ENCODE results near the gene OR5B21. TPM values are rescaled to one million over a fixed set of nuclear protein-coding genes. Genes with fewer than 3 reads are reported as not detected.
A peak's percentile ranks its signal among the peaks of the same experiment; 100 is the strongest.

The OR5B21 gene
- not detected for polyA plus RNA-seq (2012; ENCODE audit: insufficient read depth, insufficient read length)

GRCh38 chr11:58508005-58508404, at the start of gene OR5B21:
TSS of gene OR5B21 (minus strand) at chr11:58508105. CDS start at chr11:58508105, 0 bp downstream.
- H3K4me3 ChIP-seq (ENCODE audit: low read length): no peak within 1 kb of the TSS
- no peak for DNase-seq (ENCODE audit: low read depth, low spot score)

DNA sequence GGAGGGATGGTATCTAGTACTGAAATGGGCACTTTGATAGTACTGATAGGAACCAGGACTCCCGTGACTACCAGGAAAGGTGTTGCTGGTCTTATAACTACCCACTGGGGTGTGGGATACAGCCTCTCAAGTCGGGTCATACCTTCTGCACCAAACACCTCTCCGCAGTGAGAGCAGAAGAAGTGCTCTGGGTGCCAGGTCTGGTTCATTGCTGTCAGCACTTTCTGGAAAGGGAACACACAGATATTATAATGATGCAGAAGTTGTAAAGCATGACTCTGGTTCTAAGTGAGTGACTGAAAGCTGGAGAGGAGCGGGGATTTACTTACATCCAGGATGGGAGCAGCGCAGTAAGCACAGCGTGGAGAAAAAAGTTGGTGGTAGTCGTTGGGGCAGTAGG, 41.7 kb upstream of the OR5B21 start:
- no peak for DNase-seq (ENCODE audit: low read depth, low spot score)
- no peak overlapping the region for H3K4me3 ChIP-seq (ENCODE audit: low read length)

GRCh38 chr11:58546841-58547240, 38.9 kb upstream of the OR5B21 start:
- DNase-seq (ENCODE audit: low read depth, low spot score): no peak
- H3K4me3 ChIP-seq (ENCODE audit: low read length): no peak overlapping the region

DNA sequence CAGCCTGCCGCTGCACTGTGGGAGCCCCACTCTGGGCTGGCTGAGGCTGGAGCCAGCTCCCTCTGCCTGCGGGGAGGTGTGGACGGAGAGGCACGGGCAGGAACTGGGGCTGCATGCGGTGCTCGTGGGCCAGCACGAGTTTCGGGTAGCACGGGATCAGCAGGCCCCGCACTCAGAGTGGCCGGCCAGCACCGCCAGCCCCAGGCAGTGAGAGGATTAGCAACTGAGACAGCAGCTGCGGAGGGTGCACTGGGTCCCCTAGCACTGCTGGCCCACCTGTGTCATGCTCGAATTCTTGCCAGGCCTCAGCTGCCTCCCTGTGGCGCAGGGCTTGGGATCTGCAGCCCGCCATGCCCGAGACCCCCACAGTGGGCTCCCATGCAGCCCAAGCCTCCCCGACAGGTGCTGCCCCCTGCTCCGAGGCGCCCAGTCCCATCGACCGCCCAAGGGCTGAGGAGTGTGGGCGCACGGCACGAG, 24.0 kb upstream of the OR5B21 start:
- DNase-seq (ENCODE audit: low read depth, low spot score): no peak
- H3K4me3 ChIP-seq (ENCODE audit: low read length): no peak overlapping the region

- H3K4me3 ChIP-seq (ENCODE audit: low read length): no peak overlapping the region
- DNase-seq (ENCODE audit: low read depth, low spot score): peak; percentile 41
Measured at GRCh38 chr11:58530236-58530635, 22.3 kb upstream of the OR5B21 start.

GRCh38 chr11:58527429-58527828, 19.5 kb upstream of the OR5B21 start:
- DNase-seq (ENCODE audit: low read depth, low spot score): no peak
- H3K4me3 ChIP-seq (ENCODE audit: low read length): no peak overlapping the region

- no peak overlapping the region for H3K4me3 ChIP-seq (ENCODE audit: low read length)
- no peak for DNase-seq (ENCODE audit: low read depth, low spot score)
Measured at GRCh38 chr11:58526721-58527120, 18.8 kb upstream of the OR5B21 start.

GRCh38 chr11:58525037-58525614, 17.2 kb upstream of the OR5B21 start:
- H3K4me3 ChIP-seq (ENCODE audit: low read length): peak overlapping the region; percentile 1; the same call in 1 of the 2 replicates
- peak; percentile 80 for DNase-seq (ENCODE audit: low read depth, low spot score)

- H3K4me3 ChIP-seq (ENCODE audit: low read length): peak overlapping the region; percentile 1; the same call in 1 of the 2 replicates
- DNase-seq (ENCODE audit: low read depth, low spot score): peak; percentile 78
Measured at GRCh38 chr11:58524232-58525036, 16.5 kb upstream of the OR5B21 start.

- H3K4me3 ChIP-seq (ENCODE audit: low read length): no peak overlapping the region
- peak; percentile 33 for DNase-seq (ENCODE audit: low read depth, low spot score)
Measured at GRCh38 chr11:58513747-58514367, 6.0 kb upstream of the OR5B21 start.

DNA sequence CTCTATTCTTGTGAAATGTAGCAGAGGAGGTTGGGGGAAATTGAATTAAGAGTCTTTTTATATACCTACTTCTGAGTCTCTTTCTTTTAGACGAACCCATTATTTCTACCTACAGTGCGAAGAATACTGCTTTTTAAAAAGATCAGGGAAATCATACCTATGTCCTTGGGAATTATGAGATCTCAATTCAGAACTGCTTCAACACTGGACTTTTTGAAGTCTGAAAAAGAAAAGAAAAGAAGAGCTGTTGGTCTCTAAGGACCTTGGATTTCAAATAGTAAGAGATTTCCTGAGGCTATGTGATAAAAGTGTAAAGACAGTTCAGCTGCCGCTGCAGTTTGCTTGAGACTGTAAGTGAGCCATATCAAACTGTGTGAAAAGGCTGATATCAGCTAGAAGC, 3.7 kb upstream of the OR5B21 start:
- no peak for DNase-seq (ENCODE audit: low read depth, low spot score)
- H3K4me3 ChIP-seq (ENCODE audit: low read length): no peak overlapping the region

GRCh38 chr11:58509748-58510147, 1.8 kb upstream of the OR5B21 start:
- H3K4me3 ChIP-seq (ENCODE audit: low read length): no peak overlapping the region
- DNase-seq (ENCODE audit: low read depth, low spot score): no peak

- no peak overlapping the region for H3K4me3 ChIP-seq (ENCODE audit: low read length)
- no peak for DNase-seq (ENCODE audit: low read depth, low spot score)
Measured at GRCh38 chr11:58508814-58509213, 909 bp upstream of the OR5B21 start.

DNA sequence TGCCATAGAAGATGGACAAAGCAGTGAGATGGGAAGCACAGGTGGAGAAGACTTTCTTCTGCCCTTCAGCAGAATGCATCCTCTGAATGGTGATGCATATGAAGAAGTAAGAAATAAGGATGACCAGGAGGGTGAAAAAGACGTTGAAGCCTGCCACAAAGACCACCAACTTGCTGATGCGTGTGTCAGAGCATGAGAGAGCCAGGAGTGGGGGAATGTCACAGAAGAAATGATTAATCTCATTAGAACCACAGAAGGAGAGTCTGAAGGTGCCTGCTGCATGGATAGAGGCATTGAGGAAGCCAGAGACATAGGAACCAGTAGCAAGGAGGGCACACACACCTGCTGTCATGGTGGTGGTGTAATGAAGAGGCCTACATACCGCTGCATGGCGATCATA, 550 bp downstream of the OR5B21 start:
- DNase-seq (ENCODE audit: low read depth, low spot score): no peak
- no peak overlapping the region for H3K4me3 ChIP-seq (ENCODE audit: low read length)

DNA sequence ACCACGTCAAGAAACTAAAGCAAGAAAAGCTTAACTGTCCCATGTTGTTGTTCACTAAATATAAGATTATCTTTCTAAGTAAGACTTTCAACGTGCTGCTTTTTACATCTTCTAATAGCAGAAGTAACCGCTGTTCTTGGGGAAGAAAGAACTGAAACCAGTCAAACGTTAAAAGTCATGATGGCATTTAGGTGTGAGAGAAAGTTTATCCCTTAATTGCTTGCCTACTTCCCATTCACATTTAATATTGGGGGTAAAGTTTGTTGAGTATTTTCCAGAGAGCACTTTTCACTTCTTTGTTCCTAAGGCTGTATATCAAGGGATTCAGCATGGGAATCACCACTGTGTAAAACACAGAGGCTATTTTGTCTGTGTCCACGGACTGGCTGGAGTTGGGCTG, 970 bp downstream of the OR5B21 start:
- no peak overlapping the region for H3K4me3 ChIP-seq (ENCODE audit: low read length)
- DNase-seq (ENCODE audit: low read depth, low spot score): no peak

DNA sequence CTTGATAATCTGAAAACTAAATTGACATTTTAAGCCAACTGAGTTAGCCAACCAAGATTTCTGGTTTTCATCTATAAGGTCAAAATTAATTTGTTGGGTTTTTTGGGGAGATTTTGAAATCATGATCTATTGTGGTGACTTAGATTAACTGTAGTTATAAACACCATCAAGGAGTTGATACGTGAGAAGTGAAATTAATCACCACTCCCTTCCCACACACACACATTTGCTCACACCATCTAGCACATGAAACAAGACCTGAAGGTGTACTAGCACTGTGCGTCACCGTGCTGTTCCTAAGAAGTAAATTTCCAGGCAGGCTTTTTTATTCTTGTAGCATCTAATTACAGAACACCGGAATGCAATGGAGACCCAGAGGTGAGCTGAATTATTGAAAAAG, 2.1 kb downstream of the OR5B21 start:
- H3K4me3 ChIP-seq (ENCODE audit: low read length): no peak overlapping the region
- DNase-seq (ENCODE audit: low read depth, low spot score): no peak

GRCh38 chr11:58504232-58504631, 3.7 kb downstream of the OR5B21 start:
- no peak overlapping the region for H3K4me3 ChIP-seq (ENCODE audit: low read length)
- DNase-seq (ENCODE audit: low read depth, low spot score): no peak

GRCh38 chr11:58503361-58503856, 4.5 kb downstream of the OR5B21 start:
- no peak for DNase-seq (ENCODE audit: low read depth, low spot score)
- no peak overlapping the region for H3K4me3 ChIP-seq (ENCODE audit: low read length)

- DNase-seq (ENCODE audit: low read depth, low spot score): no peak
- H3K4me3 ChIP-seq (ENCODE audit: low read length): no peak overlapping the region
Measured at GRCh38 chr11:58502004-58502403, 5.9 kb downstream of the OR5B21 start.

- H3K4me3 ChIP-seq (ENCODE audit: low read length): no peak overlapping the region
- peak; percentile 70 for DNase-seq (ENCODE audit: low read depth, low spot score)
Measured at GRCh38 chr11:58498464-58498863, 9.4 kb downstream of the OR5B21 start.

All from Jurkat, Clone E6-1 (cell line).